Measurements from ENCODE around the gene ERC2.

The ERC2 gene

GRCh38 chr3:55591888-55592287 is 876.4 kb downstream of the ERC2 start:
- DNase-seq (ENCODE audit: low read depth): peak; percentile 37

DNA sequence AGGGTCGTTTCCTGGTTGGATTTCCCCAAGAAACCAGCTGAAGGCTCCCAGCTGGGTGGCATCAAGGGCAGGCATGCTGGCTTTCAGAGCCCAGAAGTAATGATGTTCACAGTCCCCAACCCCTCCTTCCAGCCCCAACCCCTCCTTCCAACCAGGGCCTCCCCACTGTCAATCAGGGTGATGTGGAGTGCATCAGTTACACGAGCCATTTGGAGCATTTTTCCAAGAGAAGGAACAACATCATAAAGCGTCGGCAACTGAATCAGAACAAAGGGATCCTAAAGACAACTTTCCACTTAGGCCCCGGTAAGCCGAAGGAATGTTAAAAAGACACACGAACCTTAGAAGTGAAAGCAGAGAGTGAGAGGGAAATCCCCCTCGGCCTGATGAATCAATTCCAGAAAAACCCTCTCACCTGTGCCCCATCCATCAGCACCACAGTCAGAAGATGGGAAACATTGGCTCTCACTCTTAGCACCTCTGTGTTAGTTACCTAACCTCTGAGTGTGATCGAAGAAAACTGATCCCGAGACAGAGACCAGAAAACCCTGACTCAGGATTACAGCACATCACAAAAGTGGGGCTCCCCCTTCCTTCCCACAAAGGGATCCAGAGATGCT is 880.0 kb downstream of the ERC2 start:
- DNase-seq (ENCODE audit: low read depth): no peak

DNA sequence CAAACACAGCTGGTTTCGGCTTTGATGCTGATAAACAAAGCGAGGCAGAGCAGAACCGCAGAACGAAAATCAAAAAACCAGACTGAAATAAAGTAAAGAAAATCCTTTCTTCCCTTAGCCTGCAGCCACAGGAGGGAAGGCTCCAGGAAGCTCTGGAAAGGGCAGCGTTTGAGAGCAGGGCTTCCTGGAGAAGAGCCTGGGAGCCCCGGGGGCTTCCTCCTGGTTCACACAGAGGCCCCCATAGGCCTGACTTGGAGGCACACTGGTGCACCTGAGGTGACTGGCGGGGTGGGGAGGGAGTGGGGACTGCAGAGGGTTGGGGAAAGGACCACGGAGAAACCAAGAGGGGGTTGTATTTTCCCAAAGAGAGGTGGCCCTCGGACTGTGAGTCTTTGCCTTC is 882.4 kb downstream of the ERC2 start:
- DNase-seq (ENCODE audit: low read depth): no peak

DNA sequence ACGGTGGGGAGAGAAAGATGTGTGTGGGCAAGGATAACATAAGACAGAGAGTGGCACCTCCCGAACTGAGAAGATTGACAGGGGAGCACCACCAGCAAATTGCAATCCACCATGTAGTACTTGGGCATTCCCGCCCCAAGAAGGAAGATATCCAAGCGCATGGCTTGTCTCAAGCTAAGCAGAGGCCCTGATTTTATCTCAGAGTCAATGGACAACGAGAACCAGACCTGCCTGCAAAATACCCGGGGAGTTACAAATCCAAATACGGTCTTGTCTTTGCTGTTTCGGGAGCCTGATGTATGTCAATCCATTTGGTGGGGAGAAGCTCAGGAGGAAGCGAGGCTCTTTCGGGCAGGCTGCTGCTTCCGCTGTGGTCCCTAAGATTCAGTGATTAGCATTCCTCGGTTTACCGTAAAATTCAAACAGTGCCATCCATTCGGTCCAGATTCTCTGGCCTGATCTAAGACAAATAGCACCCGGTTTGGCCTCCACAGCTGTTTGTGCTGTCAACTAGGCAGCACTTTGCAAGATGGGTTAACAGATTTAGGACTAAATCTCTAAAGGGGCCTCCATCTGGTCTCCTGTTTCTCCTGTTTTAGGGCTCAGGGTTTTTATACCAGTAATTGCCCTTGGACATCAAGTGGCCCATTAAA is 883.4 kb downstream of the ERC2 start:
- DNase-seq (ENCODE audit: low read depth): peak; percentile 38

GRCh38 chr3:55584030-55584429 is 884.2 kb downstream of the ERC2 start:
- DNase-seq (ENCODE audit: low read depth): no peak

DNA sequence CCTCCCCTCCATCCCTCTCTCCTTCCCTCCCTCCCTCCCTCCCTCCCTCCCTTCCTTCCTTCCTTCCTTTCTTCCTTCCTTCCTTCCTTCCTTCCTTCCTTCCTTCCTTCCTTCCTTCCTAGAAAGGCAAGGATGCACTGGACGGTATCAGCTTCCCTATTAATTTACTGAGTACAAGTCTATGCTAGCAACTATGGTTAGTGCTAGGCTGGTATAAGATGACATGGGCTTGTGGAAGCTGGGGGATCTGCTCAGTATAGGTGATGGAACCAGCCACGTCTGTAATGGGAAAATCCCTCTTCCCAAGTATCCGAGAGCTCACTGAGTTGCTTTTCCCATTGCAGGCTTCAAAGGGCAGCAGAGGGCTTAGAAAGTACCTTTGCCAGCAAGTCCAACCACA is 884.8 kb downstream of the ERC2 start:
- no peak for DNase-seq (ENCODE audit: low read depth)

GRCh38 chr3:55579496-55579895 is 888.8 kb downstream of the ERC2 start:
- DNase-seq (ENCODE audit: low read depth): peak; percentile 98

GRCh38 chr3:55576621-55577388 is 891.5 kb downstream of the ERC2 start:
- DNase-seq (ENCODE audit: low read depth): no peak

GRCh38 chr3:55574671-55575070 is 893.6 kb downstream of the ERC2 start:
- DNase-seq (ENCODE audit: low read depth): no peak

- DNase-seq (ENCODE audit: low read depth): no peak
Observed at GRCh38 chr3:55572816-55573215, 895.5 kb downstream of the ERC2 start.

- no peak for DNase-seq (ENCODE audit: low read depth)
Observed at GRCh38 chr3:55571913-55572312, 896.4 kb downstream of the ERC2 start.

GRCh38 chr3:55571216-55571813 is 897.0 kb downstream of the ERC2 start:
- peak; percentile 29 for DNase-seq (ENCODE audit: low read depth)

DNA sequence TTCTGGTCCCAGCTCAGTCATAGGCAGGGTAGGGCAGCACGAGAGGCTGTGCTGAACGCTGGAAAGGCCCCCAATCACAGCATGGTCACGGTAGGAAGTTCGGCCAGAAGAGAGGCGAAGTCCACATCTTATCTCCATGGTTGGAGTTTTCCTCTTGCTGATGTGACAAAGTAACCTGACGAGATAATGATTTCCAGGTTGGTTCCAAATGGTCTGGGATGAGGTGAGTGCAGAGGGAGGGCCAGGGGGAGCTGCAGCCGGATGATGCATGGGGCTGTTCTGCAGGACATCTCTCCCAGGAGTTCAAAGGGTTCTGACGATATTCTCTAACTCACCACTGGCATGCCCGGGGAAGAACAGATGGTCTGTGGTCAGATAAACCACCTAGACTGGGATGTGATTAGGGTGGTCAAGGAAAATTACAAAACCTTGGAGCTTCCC is 898.0 kb downstream of the ERC2 start:
- peak; percentile 100 for DNase-seq (ENCODE audit: low read depth)

DNA sequence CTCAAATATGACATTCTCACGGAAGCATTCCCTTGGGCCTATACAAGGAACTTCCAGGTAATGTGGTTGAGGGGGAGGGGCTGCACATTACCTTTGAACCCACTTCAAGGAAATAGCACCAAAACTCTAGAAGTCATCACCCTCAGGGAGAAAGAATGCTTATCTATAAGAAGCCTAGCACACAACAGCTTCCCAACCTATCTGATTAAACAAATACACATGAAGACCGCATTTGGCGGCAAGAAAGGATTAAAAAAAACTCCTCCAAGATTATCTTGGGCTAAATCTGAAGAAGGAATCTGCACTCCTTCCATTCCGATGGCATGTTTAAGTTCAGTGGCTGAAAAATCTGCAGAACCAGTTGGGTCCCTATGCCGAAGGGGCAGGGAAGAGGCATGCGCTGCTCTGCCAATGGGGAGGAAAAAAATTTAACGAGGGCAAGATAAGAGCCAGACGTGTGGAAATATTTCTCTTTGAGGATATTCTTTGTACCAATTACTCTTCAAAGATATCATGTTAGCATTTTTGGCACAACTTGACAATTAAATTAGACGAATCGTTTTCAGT is 899.2 kb downstream of the ERC2 start:
- peak; percentile 72 for DNase-seq (ENCODE audit: low read depth)

DNA sequence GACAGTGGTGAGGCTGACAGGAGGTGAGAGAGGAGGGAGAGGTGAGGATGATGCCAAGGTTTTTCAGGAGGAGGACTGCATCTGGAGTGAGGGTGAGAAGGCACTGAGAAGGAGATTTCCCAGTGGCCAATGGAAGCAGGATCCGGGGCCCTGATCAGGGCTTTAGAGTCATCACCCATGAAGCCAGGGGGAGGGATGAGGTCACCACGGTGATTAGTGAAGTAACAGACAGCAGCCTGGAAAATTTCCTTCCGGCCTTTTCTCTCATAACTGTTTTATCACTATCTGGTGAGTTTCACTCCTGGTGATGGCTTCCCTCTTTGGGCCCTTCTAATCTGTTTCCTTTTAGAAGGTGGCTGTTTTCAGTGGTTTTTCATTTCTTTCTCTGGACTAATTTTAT is 900.7 kb downstream of the ERC2 start:
- peak; percentile 92 for DNase-seq (ENCODE audit: low read depth)

- no peak for DNase-seq (ENCODE audit: low read depth)
Observed at GRCh38 chr3:55567121-55567520, 901.1 kb downstream of the ERC2 start.

- peak; percentile 69 for DNase-seq (ENCODE audit: low read depth)
Observed at GRCh38 chr3:55565521-55565920, 902.7 kb downstream of the ERC2 start.

- DNase-seq (ENCODE audit: low read depth): no peak
Observed at GRCh38 chr3:55564726-55565125, 903.5 kb downstream of the ERC2 start.

- DNase-seq (ENCODE audit: low read depth): no peak
Observed at GRCh38 chr3:55562700-55563099, 905.6 kb downstream of the ERC2 start.

DNA sequence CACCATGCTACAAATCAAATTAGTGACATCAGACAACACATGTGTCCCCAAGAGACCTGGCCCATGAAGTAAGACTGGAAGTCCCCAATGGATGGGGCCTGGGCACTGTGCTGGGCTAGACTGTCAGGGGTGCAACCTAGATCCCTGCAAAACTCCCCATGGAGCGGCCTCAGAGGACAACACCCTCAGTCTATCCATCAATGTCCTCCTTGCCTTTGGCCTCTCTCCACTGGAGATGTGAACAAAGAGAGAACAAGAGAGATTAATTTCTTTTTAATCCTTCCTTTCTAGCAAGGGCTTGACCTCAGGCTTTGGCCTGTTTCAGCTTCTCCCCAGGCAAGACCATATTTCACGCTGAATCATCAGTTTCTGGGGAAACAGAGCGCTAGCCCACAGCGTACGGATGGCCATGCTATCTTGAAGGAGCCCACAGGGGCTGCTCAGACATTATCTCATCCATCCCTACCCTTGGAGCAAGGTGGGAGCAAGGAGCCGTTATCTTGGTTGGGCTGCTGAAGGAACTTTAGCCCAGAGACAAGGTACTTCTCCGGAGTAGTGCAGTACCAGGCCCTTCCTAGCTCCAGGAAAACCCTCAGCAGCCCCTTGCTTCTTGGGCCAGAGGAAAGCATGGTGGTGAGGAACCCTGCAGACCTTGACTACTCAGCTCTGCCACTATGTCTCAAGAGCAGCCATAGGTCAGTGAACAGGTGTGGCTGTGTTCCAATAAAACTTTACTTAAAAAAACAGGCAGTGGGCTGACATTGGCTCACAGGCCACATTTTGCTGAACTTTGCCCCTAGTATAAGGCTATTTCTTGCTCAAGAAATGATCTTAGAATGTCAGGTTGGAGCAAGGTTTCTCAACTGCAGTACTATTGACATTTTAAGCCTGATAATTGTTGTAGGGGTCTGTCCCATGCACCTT is 908.5 kb downstream of the ERC2 start:
- peak; percentile 98 for DNase-seq (ENCODE audit: low read depth)

GRCh38 chr3:55558316-55558715 is 910.0 kb downstream of the ERC2 start:
- peak; percentile 71 for DNase-seq (ENCODE audit: low read depth)
